Measurements from ENCODE around the gene CRABP2.

CRABP2 gene

DNA sequence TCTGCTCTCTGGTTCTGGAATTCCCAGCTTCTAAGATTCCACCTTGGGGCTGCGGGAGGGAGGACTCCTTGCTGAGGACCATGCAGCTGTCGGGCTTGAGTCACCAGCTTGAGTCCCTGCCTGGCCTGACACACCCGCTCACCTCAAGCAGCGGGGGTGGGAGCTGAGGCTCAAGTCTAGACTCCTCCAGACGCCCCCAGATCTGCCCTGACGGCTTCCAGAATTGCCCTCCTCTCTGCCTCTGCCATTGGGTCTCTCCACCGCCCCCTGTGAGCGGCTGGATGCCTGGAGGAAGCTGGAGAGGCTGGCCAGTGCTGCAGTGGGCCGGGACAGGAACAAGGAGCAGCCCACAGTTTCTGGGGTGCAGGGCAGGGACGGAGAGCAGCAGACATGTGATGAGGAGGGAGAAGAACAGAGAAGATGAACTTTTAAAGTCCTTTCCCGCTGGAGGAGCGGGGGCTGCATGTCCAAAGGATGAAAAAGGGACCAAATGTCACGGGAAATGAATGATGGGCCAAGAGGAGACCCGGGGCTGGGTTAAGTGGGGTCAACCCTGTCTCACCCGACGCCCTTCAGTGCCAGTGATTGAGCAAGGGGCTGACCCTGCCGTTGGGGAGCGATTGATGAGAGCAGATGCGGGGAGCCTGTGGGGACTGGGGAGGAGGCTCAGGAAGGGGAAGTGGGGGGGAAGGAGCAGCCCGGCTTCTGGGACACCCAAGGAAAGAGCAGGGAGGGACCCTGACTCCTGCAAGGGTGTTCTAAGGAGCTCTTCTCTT is 13.5 kb downstream of the CRABP2 start:
- no peak for DNase-seq (ENCODE audit: low read depth in 2 of 2)

DNA sequence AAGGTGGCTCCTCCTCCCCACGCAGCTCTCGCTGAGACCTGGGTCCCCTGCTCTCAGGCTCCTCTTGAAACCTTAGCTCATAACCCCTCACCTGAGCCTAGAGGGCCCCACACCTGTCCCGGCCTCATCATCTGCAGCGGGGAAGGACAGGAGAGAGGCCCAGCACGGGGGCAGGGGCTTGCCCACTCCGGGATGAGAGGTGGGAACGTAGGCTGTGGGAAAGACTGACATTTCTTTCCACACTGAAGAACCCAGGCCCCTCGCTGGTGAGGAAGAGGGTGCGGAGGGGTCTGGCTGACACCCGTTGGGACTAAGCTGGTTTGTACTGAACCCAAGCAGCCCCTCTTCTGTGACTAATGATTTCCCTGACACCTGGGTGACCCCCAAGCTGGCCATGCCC is 14.2 kb downstream of the CRABP2 start:
- DNase-seq (ENCODE audit: low read depth in 2 of 2): no peak

DNA sequence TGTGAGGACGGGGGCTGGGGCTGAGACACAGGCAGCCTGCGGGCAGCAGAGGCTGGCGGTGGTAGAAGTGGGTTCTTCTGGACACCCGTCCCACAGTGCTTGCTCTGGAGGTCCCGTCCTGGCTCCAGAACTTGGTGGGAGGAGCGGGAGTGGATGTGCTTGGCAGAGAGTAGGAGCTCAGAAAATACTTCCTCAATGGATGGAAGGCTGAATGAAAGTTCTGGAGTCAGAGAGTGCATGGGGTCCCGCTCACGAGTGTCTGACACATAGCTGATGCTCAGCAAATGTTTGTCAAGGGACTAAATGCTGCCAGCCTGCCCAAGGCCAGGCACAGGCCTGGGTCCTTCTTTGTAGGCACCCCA is 14.7 kb downstream of the CRABP2 start:
- no peak for DNase-seq (ENCODE audit: low read depth in 2 of 2)

DNA sequence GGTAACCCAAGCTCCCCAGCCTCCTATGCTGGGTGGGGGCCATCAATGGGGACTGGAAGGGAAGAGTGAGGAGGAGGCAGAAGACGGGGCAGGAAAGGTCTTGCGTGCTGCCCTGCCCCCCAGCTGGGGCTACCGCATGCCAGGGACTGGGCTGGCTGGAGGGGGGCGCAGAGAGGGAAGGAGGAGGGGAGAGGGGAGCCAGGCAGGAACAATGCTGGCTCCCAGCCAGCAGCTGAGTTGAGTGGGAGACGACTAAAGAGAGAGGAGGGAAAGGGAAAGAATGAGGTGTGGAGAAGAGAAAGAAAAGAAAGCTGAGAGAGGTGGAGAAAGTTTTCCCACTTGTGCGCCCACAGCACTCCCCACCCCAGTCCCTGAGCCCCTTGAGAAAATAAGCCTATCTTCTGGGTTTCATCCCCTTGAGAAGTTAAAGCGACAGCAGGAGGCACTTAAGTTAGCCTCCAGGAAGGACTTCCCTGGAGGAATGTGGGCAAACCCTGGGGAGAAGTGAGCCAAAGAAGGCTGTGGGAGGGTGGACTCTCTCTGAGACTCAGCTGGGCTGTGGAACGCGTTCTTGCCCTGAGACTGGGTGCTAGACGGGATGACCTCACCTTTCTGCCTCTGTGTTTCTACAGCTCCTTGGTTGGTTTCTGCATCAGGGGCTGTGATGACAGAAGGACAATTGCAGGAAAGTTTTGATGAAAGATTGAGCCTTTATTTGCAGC is 15.3 kb downstream of the CRABP2 start:
- no peak for DNase-seq (ENCODE audit: low read depth in 2 of 2)

DNA sequence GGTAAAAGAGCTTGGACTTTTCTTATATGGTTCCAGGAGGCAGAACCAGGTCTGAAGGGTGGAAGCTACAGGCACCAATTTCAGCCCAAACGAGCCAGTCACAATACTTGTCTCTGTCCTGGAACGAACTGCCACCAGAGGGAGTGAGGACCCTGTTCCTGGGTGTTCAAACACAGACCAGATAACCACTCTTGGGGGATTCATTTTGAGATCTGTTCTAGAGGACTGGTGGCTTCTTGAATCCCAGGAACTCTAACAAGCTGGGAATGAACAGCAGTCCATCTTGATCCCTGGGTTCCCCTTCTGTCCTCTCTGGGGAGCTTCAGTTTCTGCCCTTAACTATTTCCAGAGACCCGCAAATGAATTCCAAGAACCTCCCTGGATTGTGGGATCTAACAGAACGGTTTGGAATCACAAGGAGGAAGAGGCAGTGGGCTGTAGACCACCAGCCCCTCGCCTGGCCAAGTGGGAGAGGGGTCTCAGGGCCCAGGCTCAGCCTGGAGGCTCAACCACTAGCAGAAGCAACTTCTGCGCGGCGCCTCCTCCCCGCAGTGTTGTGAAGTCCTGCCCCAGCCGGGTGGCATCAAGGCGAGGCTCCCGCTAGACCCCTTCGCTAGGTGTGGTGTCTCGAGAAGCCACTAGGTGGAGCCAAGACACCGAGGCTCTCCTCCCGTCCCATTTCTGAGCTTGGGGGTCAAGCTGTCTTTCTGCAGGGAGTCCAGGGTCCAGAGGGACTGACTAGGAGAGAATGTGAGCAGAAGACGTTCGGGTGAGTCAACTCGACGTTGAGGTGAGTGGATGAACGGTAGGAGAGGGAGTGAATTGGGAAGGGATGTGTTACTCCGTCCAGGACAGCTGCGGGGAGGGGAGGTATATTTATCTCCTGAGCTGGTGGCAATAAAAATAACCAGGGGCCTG is 16.1 kb downstream of the CRABP2 start:
- peak; percentile 44 to 61 for DNase-seq (ENCODE audit: low read depth in 2 of 2)

DNA sequence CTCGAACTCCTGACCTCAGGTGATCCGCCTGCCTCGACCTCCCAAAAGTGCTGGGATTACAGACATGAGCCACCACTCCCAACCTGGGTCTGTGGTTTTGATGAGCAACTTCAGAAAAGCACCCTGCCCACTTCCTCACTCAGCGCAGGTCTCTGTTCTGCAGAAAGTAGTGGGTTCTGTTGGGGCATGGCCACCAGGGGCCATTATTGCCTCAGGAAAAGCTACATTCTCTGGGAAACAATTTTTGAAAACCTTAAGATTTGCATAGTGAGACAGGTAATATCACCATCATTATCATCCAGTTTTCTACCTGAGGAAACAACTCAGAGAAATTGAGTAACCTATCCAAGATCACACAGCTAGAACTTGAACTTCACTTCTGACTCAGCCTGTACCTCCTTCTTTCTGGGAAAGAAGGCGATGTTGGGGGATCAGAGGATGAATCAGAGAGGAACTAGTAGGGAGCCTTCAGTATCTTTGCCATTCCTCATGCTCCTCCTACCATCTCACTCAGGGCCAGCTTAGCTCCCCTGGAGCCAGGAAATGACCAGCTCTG is 21.1 kb downstream of the CRABP2 start:
- peak in 1 of 2 donors; percentile 28 for DNase-seq (ENCODE audit: low read depth in 2 of 2)

DNA sequence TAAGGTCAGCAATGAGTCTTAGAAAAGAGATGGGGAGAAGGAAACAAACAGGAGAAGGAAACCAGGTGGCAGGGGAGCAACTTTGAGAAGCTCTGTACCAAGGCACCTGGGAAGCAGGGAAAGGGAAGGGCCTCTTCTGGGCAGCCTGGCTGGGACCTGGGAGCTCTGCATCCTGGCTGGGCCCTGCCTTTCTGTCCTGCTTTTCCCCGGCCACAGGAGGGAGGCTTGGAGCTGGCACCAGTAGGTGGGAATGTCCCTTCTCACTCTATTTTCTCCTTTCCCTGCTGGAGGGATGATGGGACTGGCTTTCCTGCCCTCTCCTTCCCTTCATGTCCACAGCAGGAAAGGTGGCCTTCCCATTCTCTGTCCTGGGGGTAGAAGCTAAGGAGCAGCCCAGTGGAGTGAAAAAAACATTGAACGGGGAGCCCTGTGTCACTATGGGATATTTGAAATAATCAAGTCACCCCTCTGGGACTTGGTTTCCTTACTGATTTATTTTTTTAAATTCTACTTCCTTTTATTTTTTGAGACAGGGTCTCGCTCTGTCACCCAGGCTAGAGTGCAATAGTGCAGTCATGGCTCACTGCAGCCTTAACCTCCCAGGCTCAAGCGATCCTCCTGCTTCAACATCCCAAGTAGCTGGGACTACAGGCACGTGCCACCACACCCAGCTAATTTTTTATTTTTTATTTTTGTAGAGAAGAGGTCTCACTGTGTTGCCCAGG is 23.1 kb downstream of the CRABP2 start:
- DNase-seq (ENCODE audit: low read depth in 2 of 2): no peak

DNA sequence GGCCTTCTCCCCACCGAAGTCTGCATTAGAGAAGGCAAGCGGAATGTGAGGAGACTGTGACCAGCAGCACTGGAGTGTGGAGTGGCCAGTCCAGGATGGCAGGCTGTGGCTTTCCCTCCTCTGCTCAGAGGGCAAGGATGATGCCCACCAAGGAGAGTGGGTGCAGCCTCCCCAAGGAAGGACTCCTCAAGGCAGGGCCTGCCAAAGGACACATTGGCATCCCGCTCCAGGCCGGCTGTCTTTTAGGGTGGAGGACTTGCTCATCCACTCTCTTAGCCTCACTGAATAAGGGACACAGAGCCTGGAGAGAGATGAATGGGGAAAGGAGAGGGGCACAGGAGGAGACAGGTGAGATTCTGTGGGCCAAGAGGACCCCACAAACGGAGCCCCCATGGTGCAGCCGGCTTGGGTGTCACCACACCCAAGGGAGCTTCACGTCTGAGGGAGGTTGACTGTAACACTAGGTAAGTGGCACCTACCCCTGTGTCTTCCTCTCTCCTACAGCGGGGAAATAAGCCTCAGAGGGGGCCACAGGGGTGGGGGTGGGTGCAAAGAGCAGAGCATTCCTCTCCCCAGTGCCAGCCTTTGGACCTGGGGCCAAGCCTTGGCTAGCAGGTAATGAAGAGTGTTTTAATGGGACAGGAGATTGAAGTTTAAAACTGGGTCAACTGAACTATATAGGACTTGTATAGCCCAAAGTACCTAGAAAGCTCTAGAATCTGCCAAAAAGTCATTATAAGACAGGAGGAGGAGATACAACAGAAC is 24.0 kb downstream of the CRABP2 start:
- DNase-seq (ENCODE audit: low read depth in 2 of 2): no peak

DNA sequence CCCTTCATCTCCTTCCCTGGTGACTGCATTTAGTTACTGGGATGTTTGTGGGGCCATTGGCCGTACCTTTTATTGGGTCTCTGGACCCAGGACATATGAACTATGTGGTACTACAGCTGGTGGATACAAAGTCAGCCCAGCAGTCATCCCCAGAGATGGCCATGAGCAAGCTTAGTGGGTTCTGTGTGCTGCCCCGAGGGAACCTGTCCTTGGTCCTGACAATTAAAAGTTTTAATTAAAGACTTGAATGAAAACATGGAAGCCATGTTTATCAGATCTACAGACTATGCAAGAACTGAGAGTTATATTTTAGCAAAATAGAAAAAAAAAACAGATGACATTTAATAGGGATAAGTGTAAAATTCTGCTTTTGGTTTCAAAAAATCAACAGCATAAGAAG is 25.3 kb downstream of the CRABP2 start:
- no peak for DNase-seq (ENCODE audit: low read depth in 2 of 2)

DNA sequence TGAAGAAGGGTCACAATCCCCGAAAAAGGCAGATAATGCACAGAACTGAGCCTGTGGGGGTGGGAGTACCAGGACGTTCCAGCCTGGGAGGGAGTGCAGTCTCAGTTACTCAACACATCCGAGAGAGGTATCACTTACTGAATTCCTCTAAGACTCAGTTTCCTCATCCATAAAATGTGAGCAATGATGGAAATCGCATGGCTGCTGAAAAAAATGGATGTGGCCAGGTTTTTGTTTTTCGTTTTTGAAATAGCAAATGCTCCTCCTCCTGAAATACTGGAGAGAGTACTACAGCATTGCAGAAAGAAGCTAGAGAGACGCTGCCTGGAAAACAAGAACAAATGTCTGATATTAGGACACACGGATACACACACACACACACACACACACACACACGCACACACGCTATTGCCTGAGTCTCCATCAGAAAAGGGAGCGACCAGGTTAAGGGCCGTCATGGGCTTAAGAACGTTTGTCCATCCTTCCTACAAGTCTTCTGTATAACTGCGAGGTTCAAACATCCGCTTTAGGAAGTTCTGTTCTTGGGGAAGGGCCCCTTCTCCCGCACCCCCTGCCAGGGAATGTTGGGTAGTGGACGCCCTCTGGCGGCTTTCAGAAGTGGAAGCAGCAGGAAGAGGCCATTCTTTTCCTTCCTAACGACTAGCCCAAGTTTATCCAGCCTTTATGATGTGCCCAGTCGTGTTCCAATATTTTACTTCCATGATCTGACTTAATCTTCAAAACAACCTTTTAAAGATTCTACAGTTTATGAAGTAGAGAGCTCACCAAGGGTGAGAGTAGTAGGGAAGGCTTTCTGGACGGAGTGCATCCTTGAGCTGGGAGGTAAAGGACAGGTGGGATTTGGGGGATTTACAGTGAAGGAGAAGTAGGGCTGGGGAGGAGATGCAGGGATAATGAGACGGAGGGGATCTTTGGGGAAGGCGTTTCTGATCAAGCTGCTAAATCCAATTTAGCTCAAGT is 27.5 kb downstream of the CRABP2 start:
- no peak for DNase-seq (ENCODE audit: low read depth in 2 of 2)

DNA sequence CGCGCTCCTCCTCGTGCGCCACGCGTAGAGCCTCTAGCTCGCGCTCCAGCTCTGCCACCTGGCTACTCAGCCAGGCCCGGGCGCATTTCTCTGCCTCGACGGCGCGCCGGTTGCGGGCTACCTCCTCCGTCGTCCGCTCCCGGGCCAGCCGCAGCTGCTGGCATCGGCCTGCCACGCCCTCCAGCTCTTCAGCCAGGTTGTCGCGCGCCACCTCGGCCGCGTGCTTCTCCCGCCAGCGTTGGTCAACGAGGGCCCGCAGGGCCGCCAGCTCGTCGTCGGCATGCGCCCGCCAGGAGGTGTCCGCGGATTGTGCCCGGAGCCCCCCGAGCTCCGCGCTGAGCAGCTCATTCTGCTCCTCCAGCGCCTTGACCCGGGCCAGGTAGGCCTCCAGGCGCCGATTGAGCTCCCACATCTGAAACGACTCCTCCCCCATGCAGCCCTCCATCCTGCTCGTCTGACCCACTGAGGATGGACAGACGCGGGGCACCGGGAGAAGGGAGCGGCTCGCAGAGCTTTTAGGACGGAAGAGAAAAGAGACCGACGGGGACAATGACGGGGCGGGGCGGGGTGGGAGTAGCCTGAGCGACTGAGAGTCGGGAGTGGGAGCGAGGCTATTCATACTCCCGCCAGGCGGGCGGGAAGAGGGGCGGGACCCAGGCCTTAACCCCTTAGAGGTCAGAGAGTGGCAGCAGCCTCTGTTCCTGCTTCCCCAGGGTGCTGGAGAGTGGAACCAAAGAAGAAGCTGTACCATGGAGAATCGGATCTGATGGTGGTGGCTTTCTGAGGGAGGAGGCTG is 28.4 kb downstream of the CRABP2 start, which contains the start of gene NES:
Gene NES, minus strand, starts transcription at position 588 of the 796 bp plus-strand sequence. Its CDS starts 143 bp downstream, at position 445.
- DNase-seq (ENCODE audit: low read depth in 2 of 2): no peak

DNA sequence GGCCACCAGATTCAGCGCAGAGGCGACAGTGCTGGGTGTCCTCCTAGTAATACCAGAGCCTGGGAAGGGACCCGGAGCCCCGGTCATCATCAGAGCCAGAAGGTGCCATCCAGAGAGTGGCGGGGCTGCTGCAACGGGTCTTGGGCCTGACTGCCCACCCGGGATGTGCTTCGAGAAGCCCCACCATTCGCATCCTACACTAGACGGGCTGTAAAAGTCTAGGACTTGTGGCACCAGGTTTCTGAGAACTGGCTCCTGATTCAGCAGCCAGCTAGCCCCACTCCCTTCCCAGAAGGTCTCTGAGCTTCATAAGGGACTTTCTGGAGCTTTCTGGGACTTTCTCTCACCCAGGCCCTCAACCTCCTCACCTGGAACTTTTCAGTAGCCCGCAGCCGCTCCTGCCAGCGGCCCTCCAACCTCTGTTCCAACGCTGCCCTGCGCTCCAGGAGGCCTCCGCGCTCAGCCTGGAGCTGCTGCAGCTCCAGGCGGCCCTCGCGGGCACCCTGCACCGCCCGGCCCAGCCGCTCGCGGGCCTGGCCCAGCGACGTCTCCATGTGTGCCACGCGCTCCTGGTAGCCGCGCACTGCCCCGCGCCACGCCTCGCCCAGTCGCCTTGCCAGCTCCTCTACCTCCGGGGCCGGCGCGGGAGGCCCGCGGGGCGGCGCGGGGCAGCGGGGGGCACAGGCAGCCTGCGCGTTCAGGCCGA is 29.1 kb downstream of the CRABP2 start:
- no peak for DNase-seq (ENCODE audit: low read depth in 2 of 2)

DNA sequence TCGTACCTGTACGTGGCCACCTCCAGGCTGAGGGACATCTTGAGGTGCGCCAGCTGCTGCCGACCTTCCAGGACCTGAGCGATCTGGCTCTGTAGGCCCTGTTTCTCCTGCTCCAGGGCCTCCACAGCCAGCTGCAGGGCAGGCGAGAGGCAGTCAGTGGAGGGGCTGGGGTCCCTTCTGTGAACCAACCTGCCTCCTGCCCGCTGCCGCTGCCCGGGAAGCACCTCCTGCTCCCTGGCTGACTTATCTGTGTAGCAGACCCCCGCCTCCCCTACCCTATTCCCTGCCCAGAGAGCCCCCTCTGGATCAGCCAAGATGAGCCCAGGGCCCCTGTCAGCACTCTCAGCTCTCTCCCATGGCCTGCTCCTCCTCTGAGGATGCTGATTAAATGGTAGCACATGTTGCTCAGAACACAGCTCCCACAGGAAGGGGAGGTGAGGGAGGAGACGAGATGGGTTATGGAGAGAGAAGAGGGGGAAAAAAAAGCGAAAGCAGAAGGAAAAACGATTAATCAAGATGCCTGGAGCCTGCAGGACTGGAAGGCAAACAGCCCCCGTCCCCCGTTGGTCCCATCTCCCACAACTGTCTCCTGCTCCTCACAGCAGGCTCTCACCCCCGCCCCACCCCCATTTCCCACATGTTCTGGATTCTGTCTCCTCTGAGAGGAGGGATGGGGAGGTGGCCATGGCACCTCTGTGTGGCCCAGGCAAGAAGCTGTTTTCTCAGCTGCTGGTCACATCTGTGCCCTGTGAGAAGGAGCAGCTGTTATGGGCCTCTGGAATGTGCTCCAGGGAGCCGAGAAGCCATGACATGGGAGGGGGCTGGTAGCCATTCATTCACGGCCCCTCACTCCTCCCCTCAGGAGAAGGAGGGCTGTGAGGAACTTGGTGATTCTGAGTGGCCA is 29.9 kb downstream of the CRABP2 start:
- DNase-seq (ENCODE audit: low read depth in 2 of 2): no peak

DNA sequence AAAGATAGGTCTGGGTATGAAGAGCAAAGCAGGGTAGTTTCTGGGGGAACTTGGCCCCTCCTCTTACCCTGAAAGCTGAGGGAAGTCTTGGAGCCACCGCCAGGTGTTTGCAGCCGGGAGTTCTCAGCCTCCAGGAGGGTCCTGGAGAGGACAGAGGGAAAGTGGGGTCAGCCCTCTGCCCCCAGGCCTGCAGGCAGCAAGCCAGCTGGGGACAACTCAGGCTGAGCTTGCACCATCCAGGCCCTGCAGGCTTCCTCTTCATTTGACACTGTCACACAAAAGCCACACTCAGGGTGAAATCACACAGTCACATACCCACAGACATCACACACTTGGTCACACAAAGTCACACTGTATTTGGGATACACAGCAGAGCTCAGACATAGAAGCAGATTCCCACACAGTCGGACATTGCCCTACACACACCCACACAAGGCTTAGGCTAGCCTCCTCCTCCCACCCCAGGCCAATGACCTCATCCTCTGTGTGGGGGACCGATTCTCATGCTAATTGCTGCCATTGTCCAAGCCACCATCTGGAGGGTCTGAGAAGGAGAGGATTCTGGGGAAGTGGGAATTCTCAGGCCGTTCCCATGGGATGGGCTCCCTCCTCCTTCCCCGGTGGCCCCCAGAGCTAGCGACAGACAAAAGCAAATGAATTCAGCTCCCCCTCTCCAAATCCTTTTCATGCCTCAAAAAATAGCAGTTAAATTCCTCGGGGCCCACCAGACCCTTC is 31.8 kb downstream of the CRABP2 start:
- DNase-seq (ENCODE audit: low read depth in 2 of 2): no peak

DNA sequence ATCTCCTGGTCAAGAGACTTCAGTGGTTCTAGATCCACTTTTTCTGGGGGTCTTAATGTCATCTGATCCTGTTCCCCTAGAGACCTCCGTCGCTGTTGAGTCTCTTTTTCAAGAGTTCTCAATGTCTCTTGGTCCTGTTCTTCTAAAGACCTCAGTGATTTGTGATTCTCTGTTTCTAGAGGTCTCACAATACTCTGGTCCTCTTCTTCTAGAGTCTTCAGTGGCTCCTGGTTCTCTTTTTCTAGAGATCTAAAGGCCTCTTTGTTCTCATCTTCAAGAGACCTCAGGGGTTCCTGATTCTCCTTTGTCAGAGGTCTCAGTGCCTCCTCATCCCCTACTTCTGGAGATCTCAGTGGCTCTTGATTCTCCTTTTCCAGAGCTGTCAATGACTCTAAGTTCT is 33.6 kb downstream of the CRABP2 start:
- DNase-seq (ENCODE audit: low read depth in 2 of 2): no peak

DNA sequence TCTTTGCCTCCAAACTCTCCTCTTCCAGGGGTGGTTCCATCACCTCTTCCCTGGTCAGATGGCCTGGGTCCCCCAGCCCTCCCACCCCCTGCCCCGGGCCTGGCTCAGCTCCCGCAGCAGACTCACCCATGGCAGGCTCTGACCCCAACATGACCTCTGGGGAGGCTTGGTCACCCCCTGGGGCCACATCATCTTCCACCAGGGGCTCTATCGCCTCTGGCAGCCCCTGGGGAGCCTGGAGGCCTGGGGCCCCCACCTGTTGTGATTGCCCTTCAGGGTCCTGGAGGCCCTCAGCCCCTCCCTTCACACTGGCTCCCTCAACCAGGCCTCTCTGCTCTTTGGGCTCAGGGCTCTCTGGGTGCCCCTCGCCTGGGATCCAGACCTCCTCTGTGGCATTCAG is 34.6 kb downstream of the CRABP2 start:
- no peak for DNase-seq (ENCODE audit: low read depth in 2 of 2)

Data from stimulated activated CD8-positive, alpha-beta memory T cell treated with anti-CD3 and anti-CD28 coated beads, Interleukin-15, amount 100 ng/mL, for 48 hours (primary cell).